Fibroblast of pulmonary artery (primary cell): ENCODE measurements around the gene SLC8A1.

Experiments used
- DNase-seq: peaks from one replicate; pipeline ENCODE4 v3.0.0-alpha.2; 2010; ENCODE audit warnings: low read depth
- H3K4me3 ChIP-seq: replicated peaks from 2 replicates; pipeline ENCODE4 v1.5.1; 2011; ENCODE audit warnings: low read depth, mild to moderate bottlenecking, control low read depth, low read length, moderate library complexity
- CTCF ChIP-seq: IDR thresholded peaks from 2 replicates; pipeline ENCODE4 v1.5.1; 2011; ENCODE audit warnings: mild to moderate bottlenecking, control low read depth, low read length, inconsistent platforms; ENCODE audit errors: missing control alignments

Gene SLC8A1

GRCh38 chr2:40321822-40322221, 130.1 kb downstream of the SLC8A1 start:
- no peak for TF ChIP-seq CTCF
- H3K4me3 ChIP-seq, result no peak overlapping the region
- no peak for DNase-seq

- TF ChIP-seq CTCF, result no peak
- no peak for DNase-seq
- H3K4me3 ChIP-seq, result no peak overlapping the region
These were observed 130.8 kb downstream of the SLC8A1 start for GRCh38 chr2:40321016-40321623.

GRCh38 chr2:40318921-40319320, 133.0 kb downstream of the SLC8A1 start:
- DNase-seq, result no peak
- TF ChIP-seq CTCF, result no peak
- H3K4me3 ChIP-seq, result no peak overlapping the region

DNA sequence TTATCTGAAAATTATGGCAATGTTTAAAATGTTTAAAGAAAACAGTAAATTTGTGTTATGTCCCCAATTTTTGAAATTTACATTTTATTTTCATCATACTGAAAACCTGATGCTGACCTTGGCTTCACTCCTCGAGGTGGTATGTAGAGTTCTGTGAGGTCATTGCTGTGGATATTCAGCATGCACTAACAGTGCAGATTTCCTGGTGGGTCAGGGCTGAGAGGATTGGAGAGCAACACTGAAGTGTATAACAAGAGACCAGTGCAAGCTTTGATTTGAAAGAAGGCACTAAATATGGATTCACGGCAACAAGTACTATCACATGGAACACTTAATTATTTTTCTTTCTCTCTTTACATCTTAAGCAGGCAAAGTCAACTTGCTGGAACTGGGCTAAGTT, 134.1 kb downstream of the SLC8A1 start:
- no peak for TF ChIP-seq CTCF
- no peak overlapping the region for H3K4me3 ChIP-seq
- no peak for DNase-seq

GRCh38 chr2:40317046-40317445, 134.8 kb downstream of the SLC8A1 start:
- H3K4me3 ChIP-seq, result no peak overlapping the region
- no peak for TF ChIP-seq CTCF
- peak; percentile 24 for DNase-seq

GRCh38 chr2:40316620-40317019, 135.3 kb downstream of the SLC8A1 start:
- DNase-seq, result no peak
- no peak overlapping the region for H3K4me3 ChIP-seq
- no peak for TF ChIP-seq CTCF

DNA sequence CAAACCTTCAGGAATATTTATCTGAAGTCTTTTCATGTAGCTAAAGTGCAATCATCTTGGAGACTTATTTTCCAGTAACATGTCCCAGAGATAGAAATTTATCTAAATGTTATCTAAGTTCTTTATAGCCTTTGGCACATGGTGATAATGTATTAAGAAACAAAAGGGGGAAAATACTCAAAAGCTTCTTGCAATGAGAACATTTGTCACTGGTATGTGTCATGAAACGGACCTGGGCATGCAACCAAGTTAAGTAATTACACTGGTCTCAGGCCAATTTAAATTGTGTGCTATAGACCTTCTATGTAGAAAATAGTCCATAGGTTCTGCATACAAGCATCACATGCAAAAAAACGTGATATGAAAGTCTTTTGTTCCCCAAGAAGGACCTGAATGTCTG, 136.2 kb downstream of the SLC8A1 start:
- no peak for TF ChIP-seq CTCF
- no peak overlapping the region for H3K4me3 ChIP-seq
- DNase-seq, result peak; percentile 74
